ENCODE results near the gene CCL21. TPM values are rescaled to one million over a fixed set of nuclear protein-coding genes. Genes with fewer than 3 reads are reported as not detected.
A peak's percentile ranks its signal among the peaks of the same experiment; 100 is the strongest.

CCL21 gene
- total RNA-seq, 1 donor from 2014 or later: not detected

GRCh38 chr9:34675048-34675714 is 34.8 kb downstream of the CCL21 start:
- peak; percentile 33 for DNase-seq (ENCODE audit: low read depth, low spot score)

GRCh38 chr9:34674440-34674839 is 35.5 kb downstream of the CCL21 start:
- DNase-seq (ENCODE audit: low read depth, low spot score): no peak

- no peak for DNase-seq (ENCODE audit: low read depth, low spot score)
These were observed 38.6 kb downstream of the CCL21 start for GRCh38 chr9:34671307-34671706.

GRCh38 chr9:34669809-34670562 is 40.0 kb downstream of the CCL21 start:
- no peak for DNase-seq (ENCODE audit: low read depth, low spot score)

GRCh38 chr9:34665381-34666250 is 44.3 kb downstream of the CCL21 start:
- DNase-seq (ENCODE audit: low read depth, low spot score): peak; percentile 66

- DNase-seq (ENCODE audit: low read depth, low spot score): no peak
These were observed 44.9 kb downstream of the CCL21 start for GRCh38 chr9:34665067-34665380.

- DNase-seq (ENCODE audit: low read depth, low spot score): peak; percentile 22
These were observed 45.5 kb downstream of the CCL21 start for GRCh38 chr9:34664281-34665066.

GRCh38 chr9:34663303-34663605 is 46.7 kb downstream of the CCL21 start:
- DNase-seq (ENCODE audit: low read depth, low spot score): no peak

- DNase-seq (ENCODE audit: low read depth, low spot score): no peak
These were observed 47.2 kb downstream of the CCL21 start, which contains the start of gene CCL27 for GRCh38 chr9:34662526-34663302. Gene CCL27, minus strand, starts transcription at chr9:34662657. Its CDS starts 24 bp downstream, at chr9:34662633.

GRCh38 chr9:34659592-34660253 is 50.2 kb downstream of the CCL21 start:
- DNase-seq (ENCODE audit: low read depth, low spot score): no peak

Other genes starting within 250 kb of the CCL21 start
- gene ENHO, start 187.1 kb downstream of the CCL21 start, total RNA-seq: 0.07 TPM in 1 of 2 replicates, not detected in the other
- not detected in 2 replicates for gene CNTFR, start 120.4 kb downstream of the CCL21 start, total RNA-seq
- 20.1 and 22.4 TPM in 2 replicates for gene RPP25L, start 98.0 kb downstream of the CCL21 start, total RNA-seq
- 101 and 107 TPM in 2 replicates for gene DCTN3, start 89.6 kb downstream of the CCL21 start, total RNA-seq
- gene ARID3C, start 81.1 kb downstream of the CCL21 start, total RNA-seq: 0.07 and 0.13 TPM in 2 replicates
- gene SIGMAR1, start 72.3 kb downstream of the CCL21 start, total RNA-seq: 59.9 and 66.2 TPM in 2 replicates
- gene GALT, start 63.5 kb downstream of the CCL21 start, total RNA-seq: 26.7 and 29.1 TPM in 2 replicates
- gene IL11RA, start 58.0 kb downstream of the CCL21 start, total RNA-seq: 6.3 and 6.5 TPM in 2 replicates
- 0.14 TPM in 1 of 2 replicates, not detected in the other for gene CCL27, start 47.5 kb downstream of the CCL21 start, total RNA-seq
- not detected in 2 replicates for gene CCL19, start 18.9 kb downstream of the CCL21 start, total RNA-seq
- not detected in 2 replicates for gene PHF24, start 248.1 kb upstream of the CCL21 start, total RNA-seq